GM18499 (cell line): ENCODE measurements around the gene MAPK8.
"Not testable (repeated sequence)": the region's sequence is repeated elsewhere in the genome, so short reads cannot be mapped to it uniquely, and the experiment has no call there.

Experiments
- ATAC-seq: cut with Tn5 transposase; IDR thresholded peaks from one replicate; pipeline ENCODE4 v1.9.1; 2021; ENCODE audit warnings: moderate number of reproducible peaks; ENCODE audit not compliant: insufficient read depth, unreplicated experiment

Gene MAPK8

DNA sequence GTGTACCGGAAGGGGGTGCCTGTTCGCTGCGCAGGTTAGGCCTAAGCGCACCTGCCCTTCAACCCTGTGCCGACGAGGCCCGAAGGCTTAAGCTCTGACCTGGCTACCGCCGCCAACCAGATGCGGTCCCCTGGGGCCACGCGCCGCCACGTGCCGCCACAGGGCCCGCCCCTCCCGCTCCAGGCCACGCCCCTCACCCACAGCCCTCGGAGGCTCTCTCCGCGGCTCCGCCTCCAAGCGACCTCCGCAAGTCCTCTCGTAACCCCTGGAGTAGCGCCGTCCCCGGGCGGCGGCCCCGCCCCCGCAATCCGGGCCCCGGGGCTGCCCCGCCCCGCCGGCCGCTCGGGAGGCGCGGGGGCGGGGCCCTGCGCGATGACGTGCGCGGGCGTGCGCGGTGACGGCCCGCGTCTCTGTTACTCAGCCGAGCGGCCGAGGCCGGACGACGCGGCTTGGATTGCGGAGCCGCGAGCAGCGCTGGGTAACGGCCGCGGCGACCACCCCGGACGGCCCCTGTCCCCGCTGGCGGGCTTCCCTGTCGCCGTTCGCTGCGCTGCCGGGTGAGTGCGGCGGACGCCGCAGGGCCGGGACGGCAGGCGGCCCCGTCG, at the start of gene MAPK8:
Gene MAPK8, plus strand, starts transcription at position 413 of the 605 bp plus-strand sequence. CDS start 94,984 bp downstream, outside the sequence.
- ATAC-seq: peak; percentile 51

DNA sequence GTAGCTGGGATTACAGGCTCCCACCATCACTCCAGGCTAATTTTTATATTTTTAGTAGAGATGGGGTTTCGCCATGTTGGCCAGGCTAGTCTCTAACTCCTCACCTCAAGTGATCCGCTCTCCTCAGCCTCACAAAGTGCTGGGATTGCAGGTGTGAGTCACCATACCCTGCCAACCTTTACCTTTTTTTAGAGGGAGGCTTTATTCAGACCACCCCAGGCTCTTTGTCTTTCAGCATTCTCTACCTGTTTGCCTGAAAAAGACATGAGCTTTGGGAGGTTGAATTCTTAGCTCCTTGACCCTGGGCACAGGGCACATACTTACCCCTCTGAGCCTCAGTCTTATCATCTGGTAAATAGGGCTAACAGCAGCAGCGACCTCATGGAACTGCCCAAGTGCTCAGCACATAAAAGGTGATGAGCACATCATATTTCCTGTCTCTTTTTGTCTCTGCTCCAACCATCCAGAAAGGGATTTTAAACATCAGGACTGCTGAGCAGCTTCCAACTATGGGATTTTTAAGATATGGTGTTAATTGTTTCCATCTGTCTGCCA, 49.0 kb upstream of the MAPK8 start:
- no peak for ATAC-seq

DNA sequence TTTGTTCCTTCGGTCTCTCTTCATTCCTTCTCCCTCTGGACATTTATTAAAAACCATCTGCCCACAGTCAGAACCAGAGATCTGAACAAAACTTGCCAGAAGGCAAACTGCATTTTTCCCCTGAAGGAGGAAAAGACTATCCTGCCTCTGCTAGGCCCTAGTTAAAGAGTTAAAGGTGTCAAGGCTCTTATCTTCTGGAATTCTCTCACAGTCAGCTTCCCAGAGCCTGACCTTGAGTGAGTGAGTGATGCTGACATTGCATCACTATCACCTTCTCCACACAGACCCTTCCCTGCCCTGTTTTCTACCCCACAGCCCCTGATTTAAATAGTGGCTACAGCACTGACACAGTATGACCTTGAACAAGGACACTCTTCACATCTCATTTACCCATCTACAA, 48.4 kb upstream of the MAPK8 start:
- ATAC-seq: no peak

DNA sequence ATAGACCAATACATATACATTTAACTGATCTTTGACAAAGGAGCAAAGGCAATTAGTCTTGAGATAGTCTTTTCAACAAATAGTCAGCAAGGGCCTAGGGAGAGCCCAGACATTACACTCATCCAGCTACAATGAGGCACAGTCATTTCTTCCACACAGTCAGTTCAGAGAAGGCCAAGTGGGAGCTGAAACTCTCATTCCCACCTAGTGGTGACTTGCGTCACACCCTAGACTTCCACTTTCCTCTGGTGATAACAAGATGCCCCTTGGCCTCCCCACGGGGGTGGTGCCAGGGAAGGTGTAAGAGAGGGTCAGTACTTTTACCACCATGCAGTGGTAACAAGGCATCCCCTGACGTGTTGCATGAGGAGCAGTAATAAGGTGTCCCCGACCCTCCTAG, 39.9 kb upstream of the MAPK8 start:
- ATAC-seq: no peak

DNA sequence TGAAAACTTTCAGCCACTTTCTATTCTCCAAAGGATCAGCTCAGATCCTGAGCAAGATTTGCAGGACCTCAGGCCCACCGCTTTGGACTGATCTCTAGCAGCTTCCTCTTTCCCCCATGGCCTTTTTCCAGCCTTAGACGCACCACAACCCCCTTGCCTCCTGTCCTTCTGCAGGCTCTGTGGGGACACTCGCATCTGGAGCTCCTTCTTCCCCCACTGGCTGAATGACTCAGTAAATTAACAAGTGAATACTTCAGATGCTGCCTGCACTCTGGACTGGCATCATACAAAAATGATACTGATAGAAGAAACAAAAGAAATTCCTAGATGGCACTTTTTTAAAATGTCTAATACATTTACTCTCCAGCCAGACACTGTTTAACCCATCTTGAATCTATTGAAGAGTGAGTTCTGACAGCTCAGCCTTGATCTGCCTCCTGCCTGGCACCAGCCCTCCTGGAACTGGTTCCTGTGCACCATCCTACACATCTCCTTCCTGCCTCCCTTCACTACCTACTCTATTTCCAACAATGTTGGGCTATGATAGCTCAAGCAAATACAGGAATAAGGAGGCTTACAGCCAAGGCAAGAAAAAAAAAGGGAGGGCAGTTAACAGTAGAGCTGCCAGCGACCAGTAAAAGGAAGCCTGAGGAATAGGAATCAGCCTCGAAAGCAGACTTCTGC, 35.3 kb upstream of the MAPK8 start:
- ATAC-seq: no peak

DNA sequence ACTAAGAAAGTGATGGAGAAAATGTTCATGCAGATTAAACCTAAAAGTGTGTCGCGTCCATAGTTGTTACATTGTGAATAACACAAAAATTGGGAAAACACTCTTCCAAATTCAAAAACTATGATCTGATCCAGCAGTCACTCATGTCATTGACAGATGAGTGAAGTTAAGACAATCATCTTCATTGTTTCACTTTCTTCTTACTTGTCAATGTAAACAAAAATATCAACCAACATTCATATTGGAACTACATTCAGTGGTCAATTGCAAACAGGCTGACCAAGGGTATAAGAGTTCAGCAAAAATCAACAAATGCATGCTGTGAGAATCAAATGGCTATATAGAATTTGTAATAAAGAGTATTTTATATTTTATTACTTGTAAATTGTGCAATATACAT, 33.8 kb upstream of the MAPK8 start:
- ATAC-seq: no peak

DNA sequence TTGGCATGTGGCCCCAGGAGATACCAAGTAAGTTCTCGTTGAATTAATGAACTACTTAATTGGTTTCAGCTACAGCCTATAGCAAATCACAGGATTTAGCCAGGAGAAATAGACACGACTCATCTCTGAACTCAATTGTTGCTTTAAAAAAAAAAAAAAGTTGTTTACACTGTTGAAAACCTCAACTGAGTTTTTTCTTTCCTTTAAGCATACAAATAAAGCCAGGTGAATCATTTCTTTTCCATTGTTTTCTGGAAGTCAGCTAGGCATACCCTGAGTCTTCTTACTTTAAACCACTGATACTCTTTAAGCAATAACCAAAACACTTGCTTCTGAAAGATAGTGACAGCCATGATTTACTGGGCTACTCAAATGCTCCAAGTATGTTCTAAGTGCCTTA, 32.7 kb upstream of the MAPK8 start:
- ATAC-seq: no peak

DNA sequence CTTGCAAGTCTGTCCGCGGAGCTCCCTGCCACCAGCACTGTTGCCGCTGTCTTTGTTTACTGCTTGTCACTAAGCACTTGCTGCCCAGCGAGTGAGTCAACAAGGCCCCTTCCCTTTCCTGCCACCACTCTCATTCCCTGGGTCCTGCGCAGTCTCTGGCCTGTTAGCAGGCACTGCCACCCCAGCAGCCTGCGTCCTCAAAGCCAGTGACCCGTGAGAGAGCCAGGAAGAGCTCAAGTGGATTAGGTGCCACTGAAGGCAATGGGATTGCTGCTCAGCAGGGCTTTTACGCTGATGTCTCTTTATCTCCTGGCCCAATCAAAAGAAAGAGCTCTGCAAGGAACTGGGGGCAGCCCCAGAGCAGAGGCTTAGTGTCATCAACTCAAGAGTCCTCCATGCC, 31.8 kb upstream of the MAPK8 start, which contains the start of gene FRMPD2:
Gene FRMPD2, minus strand, starts transcription at position 61 of the 400 bp plus-strand sequence. CDS start 129 bp downstream, outside the sequence.
- no peak for ATAC-seq

DNA sequence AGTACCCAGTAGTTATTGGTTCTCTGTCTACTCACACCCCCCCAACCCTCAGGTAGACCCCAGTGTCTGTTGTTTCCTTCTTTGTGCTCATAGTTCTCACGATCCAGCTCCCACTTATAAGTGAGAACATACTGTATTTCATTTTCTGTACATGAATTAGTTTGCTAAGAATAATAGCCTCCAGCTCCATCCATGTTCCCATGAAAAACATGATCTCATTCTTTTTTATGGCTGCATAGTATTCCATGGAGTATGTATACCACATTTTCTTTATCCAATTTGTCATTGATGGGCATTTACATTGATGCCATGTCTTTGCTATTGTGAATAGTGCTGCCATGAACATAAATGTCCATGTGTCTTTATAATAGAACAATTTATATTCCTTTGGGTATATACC, 29.4 kb upstream of the MAPK8 start:
- ATAC-seq: no peak

DNA sequence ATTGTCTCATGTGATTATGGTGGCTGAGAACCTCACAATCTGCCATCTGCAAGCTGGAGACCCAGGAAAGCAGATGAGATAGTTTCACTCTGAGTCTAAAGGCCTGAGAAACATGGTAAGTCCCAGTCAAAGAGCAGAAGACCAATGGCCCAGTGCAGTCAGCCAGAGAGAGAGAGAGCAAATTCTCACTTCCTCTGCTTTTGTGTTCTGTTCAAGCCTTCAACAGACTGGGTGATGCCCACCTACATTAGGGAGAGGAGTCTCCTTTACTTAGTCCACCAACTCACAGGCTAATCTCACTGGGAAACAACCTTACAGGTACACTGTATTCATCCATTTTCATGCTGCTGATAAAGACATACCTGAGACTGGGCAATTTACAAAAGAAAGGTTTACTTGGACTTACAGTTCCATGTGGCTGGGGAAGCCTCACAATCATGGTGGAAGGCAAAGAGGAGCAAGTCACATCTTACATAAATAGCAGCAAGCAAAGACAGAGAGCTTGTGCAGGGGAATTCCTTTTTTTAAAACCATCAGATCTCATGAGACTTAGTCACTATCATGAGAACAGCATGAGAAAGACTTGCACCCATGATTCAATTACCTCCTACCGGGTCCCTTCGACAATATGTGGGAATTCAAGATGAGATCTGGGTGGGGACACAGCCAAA, 27.3 kb upstream of the MAPK8 start:
- peak; percentile 73 for ATAC-seq

DNA sequence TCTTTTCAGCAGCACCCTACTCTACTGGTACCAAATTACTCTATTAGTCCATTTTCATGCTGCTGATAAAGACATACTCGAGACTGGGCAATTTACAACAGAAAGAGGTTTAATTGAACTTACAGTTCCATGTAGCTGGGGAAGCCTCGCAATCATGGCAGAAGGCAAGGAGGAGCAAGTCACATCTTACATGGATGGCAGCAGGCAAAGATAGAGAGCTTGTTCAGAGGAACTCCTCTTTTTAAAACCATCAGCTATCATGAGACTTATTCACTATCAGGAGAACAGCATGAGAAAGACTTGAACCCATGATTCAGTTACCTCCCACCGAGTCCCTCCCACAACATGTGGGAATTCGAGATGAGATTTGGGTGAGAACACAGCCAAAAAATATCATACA, 24.8 kb upstream of the MAPK8 start:
- not testable (repeated sequence) for ATAC-seq

DNA sequence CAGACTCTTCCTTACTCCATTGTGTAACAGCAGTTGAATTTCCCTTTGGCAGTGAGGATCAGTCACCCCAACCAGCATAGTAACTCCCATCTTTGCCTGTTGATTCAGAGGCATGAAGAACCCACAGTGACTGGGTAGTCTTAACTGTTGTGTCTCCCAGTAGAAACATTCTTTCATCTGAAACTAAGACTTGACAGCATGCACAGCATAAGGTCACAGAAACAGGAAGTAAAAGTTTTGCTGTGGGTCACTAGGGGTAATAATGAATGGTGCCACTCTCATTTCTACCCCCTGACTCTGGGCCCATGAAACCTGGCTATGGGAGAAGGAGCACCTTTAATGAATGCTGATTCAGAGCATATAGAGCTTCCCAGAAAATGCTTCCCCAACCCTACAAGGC, 23.6 kb upstream of the MAPK8 start:
- peak; percentile 43 for ATAC-seq

DNA sequence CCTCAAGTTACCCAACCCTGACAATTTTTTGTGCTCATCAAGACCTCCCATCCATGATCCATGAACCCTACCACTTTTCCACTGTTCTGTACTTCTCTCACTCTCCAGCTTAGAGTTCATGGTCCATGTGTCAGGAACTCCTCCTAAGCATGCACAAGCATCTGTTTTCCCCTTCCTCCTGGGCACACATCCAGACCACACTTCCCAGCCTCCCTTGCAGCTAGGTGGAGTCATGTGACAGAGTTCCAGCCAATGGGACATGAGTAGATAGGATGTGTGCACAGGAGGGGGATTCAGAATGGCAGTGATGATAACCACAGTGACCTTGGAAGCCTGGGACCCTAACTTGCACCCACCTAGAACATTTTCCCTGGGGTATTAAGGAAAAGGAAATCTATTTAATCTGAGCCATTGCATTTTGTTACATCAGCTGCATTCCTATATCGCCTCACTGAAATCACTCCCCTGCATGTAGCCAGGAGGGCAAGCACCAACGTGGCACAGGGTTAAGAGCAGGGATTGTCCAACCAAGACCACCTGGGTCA, 22.4 kb upstream of the MAPK8 start:
- no peak for ATAC-seq

DNA sequence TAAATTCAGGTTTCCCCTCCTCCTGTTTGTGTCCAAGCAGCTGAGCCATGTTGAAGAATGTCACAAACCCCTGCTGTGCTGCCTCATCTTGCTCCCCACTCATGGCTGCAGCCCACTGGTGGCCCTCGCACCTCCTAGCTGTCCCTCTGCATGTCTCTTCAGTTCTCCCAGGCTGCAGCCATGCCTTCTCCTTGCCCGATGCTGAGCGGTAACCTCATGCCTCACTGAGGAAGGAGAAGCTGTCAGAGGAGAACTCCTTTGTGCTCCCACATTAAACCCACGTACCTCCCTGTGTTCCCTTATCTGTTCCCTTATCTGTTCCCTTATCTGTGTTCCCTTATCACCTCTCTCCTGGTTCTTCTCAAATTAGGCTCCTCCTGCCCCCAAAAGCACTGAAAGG, 21.7 kb upstream of the MAPK8 start:
- ATAC-seq: no peak

DNA sequence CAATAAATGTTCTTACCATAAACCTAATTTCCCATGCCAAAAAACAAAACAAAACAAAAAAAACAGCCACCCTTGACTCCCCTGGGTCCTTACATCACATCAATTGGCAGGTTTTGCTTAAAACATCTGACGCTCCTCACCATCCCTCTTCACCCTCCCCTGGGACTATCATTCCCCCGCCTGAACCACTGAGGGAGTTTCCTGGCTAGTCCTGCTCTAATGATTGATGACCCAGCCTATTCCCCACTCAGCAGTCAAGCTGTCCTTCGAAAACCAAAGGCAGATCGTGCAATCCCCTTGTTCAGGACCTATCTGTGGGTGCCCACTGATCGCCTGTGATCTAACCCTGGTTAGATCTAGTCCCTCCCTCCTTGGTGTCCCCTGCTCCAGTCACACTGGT, 20.8 kb upstream of the MAPK8 start:
- no peak for ATAC-seq

DNA sequence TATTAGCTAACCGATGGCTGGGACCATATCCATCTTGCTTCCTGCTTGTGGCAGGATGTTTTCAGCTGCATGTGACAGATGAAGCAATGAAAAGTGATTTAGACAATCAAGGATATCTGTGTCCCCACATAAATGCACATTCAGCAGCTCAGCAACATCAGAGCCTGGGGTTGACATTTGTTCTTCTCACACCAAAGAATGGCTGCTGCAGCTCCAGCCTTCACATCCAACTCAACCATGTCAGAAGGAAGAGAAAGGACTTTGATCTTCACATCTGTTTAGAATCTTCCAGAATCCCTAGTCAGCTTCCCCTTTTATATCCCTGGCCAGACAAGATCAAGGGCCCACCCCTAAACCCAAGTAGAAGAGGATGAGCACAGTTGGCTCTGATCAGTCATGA, 20.1 kb upstream of the MAPK8 start:
- ATAC-seq: no peak

DNA sequence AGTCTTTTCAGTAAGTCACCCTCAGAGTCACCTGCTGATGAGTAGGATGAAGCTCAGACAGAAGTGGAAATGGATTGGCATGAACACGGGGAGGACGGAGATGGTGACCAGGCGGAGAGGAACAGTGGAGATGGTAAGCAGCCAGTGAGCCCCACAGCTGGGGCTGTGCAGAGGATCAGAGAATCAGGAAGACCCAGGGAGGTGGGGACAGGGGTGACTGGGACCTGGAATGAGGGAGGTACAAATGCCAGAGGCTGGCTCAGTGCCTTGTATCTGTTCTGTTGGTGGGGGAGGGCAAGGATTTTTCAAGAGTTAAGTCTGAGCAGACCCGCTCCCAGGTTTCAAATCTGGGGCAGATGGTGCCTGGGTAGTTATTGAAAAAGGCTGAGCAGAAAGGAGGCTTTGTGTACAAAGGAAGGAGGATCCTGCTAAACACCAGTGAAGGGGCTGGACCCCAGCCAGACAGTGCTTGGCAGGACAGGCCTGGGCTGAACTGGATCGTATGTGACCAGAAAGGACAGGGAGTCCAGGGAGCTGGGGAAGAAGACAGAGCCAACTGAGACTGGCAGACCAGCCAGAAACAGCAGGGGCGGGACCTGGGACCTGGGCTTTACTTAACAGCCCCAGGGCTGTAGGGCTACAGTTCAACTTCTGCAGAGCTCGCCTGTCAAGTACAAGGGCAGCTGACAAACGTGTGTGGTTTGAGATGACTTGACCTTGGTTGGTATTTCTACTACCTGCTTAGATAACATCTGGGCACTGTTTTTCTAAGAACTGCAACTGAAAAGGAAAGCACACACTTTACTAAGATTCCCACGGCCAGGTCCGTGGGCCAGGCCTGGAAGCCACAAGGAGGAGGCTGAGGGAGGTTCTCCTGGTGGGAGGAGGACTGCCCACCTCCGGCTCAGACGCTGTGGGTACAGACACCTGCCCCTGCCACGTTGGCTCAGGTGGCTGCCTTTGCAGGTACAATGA, 18.8 kb upstream of the MAPK8 start:
- no peak for ATAC-seq

DNA sequence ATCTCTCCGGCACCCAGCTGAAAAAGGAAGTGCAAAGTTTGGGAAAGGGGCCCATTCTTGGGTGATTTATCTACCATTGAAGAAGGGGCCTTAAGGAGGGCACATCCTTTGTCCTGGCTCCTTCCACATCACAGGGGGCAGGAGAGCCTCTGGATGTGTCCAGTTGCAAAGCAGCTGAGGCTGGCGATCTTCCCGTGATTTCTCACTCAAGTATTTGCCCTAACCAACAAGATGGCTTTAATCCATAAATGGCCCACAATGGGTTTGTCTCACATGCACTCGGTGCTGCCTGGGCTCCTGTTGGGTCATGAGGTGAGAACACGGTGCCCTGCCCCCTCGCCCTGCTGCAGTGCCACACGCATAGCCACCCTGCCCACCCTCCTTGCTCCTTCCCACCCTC, 17.8 kb upstream of the MAPK8 start:
- no peak for ATAC-seq

DNA sequence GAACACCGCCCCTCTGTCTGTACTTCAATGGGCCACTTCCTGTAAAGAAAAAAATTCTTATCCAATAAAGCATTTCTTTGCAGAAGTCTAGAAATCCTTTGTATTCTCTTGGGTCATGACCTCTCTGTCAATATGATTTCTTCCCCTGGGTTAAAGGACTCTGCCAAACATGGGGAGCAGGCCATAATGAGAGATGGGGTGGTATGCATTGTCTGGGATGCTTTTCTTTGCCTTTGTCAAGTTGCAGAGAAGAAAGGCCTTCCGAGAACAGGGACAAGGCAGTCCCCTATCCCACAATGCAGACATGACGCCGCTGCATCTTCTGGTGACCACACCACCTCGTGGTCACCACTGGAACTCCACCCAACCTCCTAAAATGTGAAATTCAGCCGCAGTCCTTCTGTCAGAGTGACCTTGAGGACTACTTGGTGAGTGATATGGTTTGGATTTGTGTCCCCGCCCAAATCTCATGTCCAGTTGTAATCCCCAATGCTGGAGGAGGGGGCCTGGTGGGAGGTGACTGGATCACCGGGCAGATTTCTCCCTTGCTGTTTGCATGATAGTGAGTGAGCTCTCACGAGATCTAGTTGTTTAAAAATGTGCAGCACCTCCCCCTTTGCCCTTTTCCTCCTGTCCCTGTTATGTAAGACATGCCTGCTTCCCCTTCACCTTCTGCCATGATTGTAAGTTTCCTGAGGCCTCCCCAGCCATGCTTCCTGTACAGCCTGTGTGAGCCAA, 16.8 kb upstream of the MAPK8 start:
- no peak for ATAC-seq
